DND-41 (cell line): ENCODE measurements around the gene CTNNBL1.

Experiments used
- ATAC-seq: fragments of 200-7000 bp; cut with Tn5 transposase; 3 replicates; pipeline ENCODE4 v1.9.1; 2021; ENCODE audit warnings: low read depth; ENCODE audit not compliant: insufficient read depth
- DNase-seq: peaks from one replicate; pipeline ENCODE4 v3.0.0-alpha.2; 2020
- H2AFZ ChIP-seq: 2 replicates; pipeline ENCODE4 v1.6.0; 2012; ENCODE audit warnings: low read depth, low read length
- H3K27ac ChIP-seq: 2 replicates; pipeline ENCODE4 v1.5.1; 2012; ENCODE audit warnings: low read length, inconsistent platforms
- H3K27me3 ChIP-seq: fragments of 200-600 bp; sonication (generic); 2 replicates; pipeline ENCODE4 v1.6.0; 2012; ENCODE audit warnings: low read length, mild to moderate bottlenecking, inconsistent platforms; ENCODE audit not compliant: insufficient read depth, poor library complexity
- H3K36me3 ChIP-seq: 2 replicates; pipeline ENCODE4 v1.5.1; 2012; ENCODE audit warnings: low read length, inconsistent platforms; ENCODE audit not compliant: insufficient read depth
- H3K4me1 ChIP-seq: 2 replicates; pipeline ENCODE4 v1.5.1; 2012; ENCODE audit warnings: mild to moderate bottlenecking, low read length; ENCODE audit not compliant: insufficient read depth
- H3K4me2 ChIP-seq: 2 replicates; pipeline ENCODE4 v1.6.0; 2012; ENCODE audit warnings: mild to moderate bottlenecking, moderate library complexity, low read length, inconsistent platforms; ENCODE audit not compliant: insufficient read depth
- H3K4me3 ChIP-seq, 2 experiments: fragments of 200-600 bp in 1 of 2; shearing (Covaris generic) in 1 of 2; 2 replicates each; pipeline ENCODE4 v1.5.1; 2012 to 2016; ENCODE audit warnings: inconsistent platforms in 2 of 2, low read length in 2 of 2, mild to moderate bottlenecking in 2 of 2, low read depth in 1 of 2, moderate library complexity in 1 of 2
- H3K79me2 ChIP-seq: 2 replicates; pipeline ENCODE4 v1.6.0; 2012; ENCODE audit warnings: low read length, inconsistent platforms; ENCODE audit not compliant: insufficient read depth
- H3K9ac ChIP-seq: 2 replicates; pipeline ENCODE4 v1.6.0; 2012; ENCODE audit warnings: low read depth, mild to moderate bottlenecking, inconsistent platforms, low read length, moderate library complexity
- H3K9me3 ChIP-seq: 2 replicates; pipeline ENCODE4 v1.5.1; 2012; ENCODE audit warnings: low read length, moderate library complexity, mild to moderate bottlenecking, inconsistent platforms; ENCODE audit not compliant: insufficient read depth, severe bottlenecking
- H4K20me1 ChIP-seq: 2 replicates; pipeline ENCODE4 v1.6.0; 2012; ENCODE audit warnings: low read length; ENCODE audit not compliant: insufficient read depth
- EZH2 ChIP-seq: IDR thresholded peaks from 3 replicates; pipeline ENCODE4 v1.6.1; 2012; ENCODE audit warnings: borderline replicate concordance, low read depth, mild to moderate bottlenecking, moderate library complexity, low read length, inconsistent platforms; ENCODE audit not compliant: severe bottlenecking
- TF ChIP-seq, protein P1 (sequence below): IDR thresholded peaks from 2 replicates; pipeline ENCODE4 v1.5.1; 2012; ENCODE audit warnings: borderline replicate concordance, low read length, moderate library complexity, mild to moderate bottlenecking; ENCODE audit not compliant: poor library complexity, severe bottlenecking; ENCODE audit errors: extremely low read depth

Gene CTNNBL1

GRCh38 chr20:37726971-37727956 lies 33.4 kb downstream of the CTNNBL1 start:
- ATAC-seq (no peak), DNase-seq (no peak)
- Histone ChIP-seq H2AFZ (no peak overlapping the region), H3K9ac (no peak overlapping the region), H3K36me3 (peaks cover 7% of the 10 kb centered on the region; the same call in 1 of the 2 replicates), H4K20me1 (peaks cover 45% of the 10 kb centered on the region; the same call in 1 of the 2 replicates), H3K4me1 (no peaks in the 10 kb centered on the region), H3K27ac (no peak overlapping the region), H3K27me3 (no peaks in the 10 kb centered on the region), H3K9me3 (no peaks in the 10 kb centered on the region), H3K4me2 (no peak overlapping the region), H3K79me2 (peaks cover 69% of the 10 kb centered on the region), H3K4me3 (no peak overlapping the region)
- no peak for TF ChIP-seq EZH2
- TF ChIP-seq, protein P1, sequence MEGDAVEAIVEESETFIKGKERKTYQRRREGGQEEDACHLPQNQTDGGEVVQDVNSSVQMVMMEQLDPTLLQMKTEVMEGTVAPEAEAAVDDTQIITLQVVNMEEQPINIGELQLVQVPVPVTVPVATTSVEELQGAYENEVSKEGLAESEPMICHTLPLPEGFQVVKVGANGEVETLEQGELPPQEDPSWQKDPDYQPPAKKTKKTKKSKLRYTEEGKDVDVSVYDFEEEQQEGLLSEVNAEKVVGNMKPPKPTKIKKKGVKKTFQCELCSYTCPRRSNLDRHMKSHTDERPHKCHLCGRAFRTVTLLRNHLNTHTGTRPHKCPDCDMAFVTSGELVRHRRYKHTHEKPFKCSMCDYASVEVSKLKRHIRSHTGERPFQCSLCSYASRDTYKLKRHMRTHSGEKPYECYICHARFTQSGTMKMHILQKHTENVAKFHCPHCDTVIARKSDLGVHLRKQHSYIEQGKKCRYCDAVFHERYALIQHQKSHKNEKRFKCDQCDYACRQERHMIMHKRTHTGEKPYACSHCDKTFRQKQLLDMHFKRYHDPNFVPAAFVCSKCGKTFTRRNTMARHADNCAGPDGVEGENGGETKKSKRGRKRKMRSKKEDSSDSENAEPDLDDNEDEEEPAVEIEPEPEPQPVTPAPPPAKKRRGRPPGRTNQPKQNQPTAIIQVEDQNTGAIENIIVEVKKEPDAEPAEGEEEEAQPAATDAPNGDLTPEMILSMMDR, result no peak

DNA sequence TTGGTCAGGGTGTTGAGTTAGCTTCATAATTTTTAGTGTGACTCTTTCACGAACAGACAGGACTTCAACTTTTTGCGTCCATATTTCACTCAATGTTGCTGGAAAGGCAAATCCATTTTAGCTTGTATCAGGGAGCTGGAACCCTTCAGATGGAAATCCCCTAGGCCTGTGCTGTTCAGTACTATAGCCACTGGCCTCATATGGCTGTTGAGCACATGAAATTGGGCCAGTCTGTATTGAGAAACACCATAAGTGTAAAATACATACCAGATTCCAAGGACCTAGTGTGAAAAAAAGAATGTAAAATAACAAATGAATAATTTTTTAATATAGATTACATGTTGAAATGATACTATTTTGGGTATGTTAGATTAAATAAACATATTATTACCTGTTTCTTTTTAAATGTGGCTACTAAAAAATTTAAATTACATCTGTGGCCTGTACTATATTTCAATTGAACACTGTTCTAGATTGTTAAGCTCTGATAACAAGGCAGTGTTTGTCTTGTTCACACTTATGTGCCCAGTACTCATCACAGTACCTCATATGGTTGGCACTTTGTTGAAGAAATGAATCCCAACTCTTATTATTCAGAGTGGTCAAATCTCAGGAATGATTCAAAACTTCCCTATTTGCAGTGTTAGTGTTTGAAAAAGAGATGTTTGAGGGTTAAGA lies 34.3 kb downstream of the CTNNBL1 start:
- Histone ChIP-seq H3K27me3 (no peaks in the 10 kb centered on the region), H3K4me2 (no peak overlapping the region), H3K79me2 (peaks cover 62% of the 10 kb centered on the region), H4K20me1 (peaks cover 42% of the 10 kb centered on the region; the same call in 1 of the 2 replicates), H3K9me3 (no peaks in the 10 kb centered on the region), H3K4me1 (no peaks in the 10 kb centered on the region), H3K27ac (no peak overlapping the region), H3K36me3 (peaks cover 13% of the 10 kb centered on the region; the same call in 1 of the 2 replicates), H2AFZ (no peak overlapping the region), H3K4me3 (no peak overlapping the region), H3K9ac (no peak overlapping the region)
- no peak for ATAC-seq
- TF ChIP-seq, protein P1, result no peak
- no peak for TF ChIP-seq EZH2
- no peak for DNase-seq

- Histone ChIP-seq H3K4me3 (no peak overlapping the region), H3K4me2 (no peak overlapping the region), H3K27me3 (no peaks in the 10 kb centered on the region), H3K36me3 (peaks cover 19% of the 10 kb centered on the region; the same call in 1 of the 2 replicates), H3K27ac (no peak overlapping the region), H3K4me1 (no peaks in the 10 kb centered on the region), H3K79me2 (peaks cover 57% of the 10 kb centered on the region), H3K9ac (no peak overlapping the region), H3K9me3 (no peaks in the 10 kb centered on the region), H2AFZ (no peak overlapping the region), H4K20me1 (peaks cover 41% of the 10 kb centered on the region; the same call in 1 of the 2 replicates)
- DNase-seq, result no peak
- no peak for ATAC-seq
- TF ChIP-seq EZH2, result no peak
- TF ChIP-seq, protein P1, result no peak
Measured at GRCh38 chr20:37728635-37728983, 34.8 kb downstream of the CTNNBL1 start.
